GM19463 (cell line): Measurements from ENCODE around the gene ZBTB18.
"Not testable (repeated sequence)": the region's sequence is repeated elsewhere in the genome, so short reads cannot be mapped to it uniquely, and the experiment has no call there.

Source experiments
- ATAC-seq: cut with Tn5 transposase; IDR thresholded peaks from one replicate; pipeline ENCODE4 v1.9.1; 2021; ENCODE audit warnings: mild to moderate bottlenecking, moderate library complexity; ENCODE audit not compliant: unreplicated experiment

The ZBTB18 gene

GRCh38 chr1:244041466-244042120 is 9.5 kb upstream of the ZBTB18 start:
- ATAC-seq = no peak

GRCh38 chr1:244042293-244042692 is 8.8 kb upstream of the ZBTB18 start:
- no peak for ATAC-seq

GRCh38 chr1:244044423-244044822 is 6.7 kb upstream of the ZBTB18 start:
- no peak for ATAC-seq

- not testable (repeated sequence) for ATAC-seq
Observed at GRCh38 chr1:244046254-244046653, 4.8 kb upstream of the ZBTB18 start.

- no peak for ATAC-seq
Observed at GRCh38 chr1:244046907-244047611, 4.0 kb upstream of the ZBTB18 start.

- peak; percentile 25 for ATAC-seq
Observed at GRCh38 chr1:244047621-244048255, 3.3 kb upstream of the ZBTB18 start.

GRCh38 chr1:244048256-244049161 is 2.6 kb upstream of the ZBTB18 start:
- ATAC-seq = peak; percentile 78

- no peak for ATAC-seq
Observed at GRCh38 chr1:244049162-244050013, 1.7 kb upstream of the ZBTB18 start.

GRCh38 chr1:244050014-244050834 is 859 bp upstream of the ZBTB18 start:
- no peak for ATAC-seq

- ATAC-seq = no peak
Observed at GRCh38 chr1:244052016-244052727, 1.1 kb downstream of the ZBTB18 start.

GRCh38 chr1:244052728-244053312 is 1.7 kb downstream of the ZBTB18 start:
- ATAC-seq = no peak

- no peak for ATAC-seq
Observed at GRCh38 chr1:244053831-244054230, 2.7 kb downstream of the ZBTB18 start.

- no peak for ATAC-seq
Observed at GRCh38 chr1:244054247-244054923, 3.3 kb downstream of the ZBTB18 start.

GRCh38 chr1:244054924-244055263 is 3.8 kb downstream of the ZBTB18 start:
- no peak for ATAC-seq

GRCh38 chr1:244056577-244056976 is 5.5 kb downstream of the ZBTB18 start:
- ATAC-seq = no peak

- ATAC-seq = no peak
Observed at GRCh38 chr1:244057474-244058385, 6.6 kb downstream of the ZBTB18 start.

GRCh38 chr1:244060117-244060516 is 9.0 kb downstream of the ZBTB18 start:
- no peak for ATAC-seq
